ENCODE measurements around the gene POLR2E.

Gene POLR2E

DNA sequence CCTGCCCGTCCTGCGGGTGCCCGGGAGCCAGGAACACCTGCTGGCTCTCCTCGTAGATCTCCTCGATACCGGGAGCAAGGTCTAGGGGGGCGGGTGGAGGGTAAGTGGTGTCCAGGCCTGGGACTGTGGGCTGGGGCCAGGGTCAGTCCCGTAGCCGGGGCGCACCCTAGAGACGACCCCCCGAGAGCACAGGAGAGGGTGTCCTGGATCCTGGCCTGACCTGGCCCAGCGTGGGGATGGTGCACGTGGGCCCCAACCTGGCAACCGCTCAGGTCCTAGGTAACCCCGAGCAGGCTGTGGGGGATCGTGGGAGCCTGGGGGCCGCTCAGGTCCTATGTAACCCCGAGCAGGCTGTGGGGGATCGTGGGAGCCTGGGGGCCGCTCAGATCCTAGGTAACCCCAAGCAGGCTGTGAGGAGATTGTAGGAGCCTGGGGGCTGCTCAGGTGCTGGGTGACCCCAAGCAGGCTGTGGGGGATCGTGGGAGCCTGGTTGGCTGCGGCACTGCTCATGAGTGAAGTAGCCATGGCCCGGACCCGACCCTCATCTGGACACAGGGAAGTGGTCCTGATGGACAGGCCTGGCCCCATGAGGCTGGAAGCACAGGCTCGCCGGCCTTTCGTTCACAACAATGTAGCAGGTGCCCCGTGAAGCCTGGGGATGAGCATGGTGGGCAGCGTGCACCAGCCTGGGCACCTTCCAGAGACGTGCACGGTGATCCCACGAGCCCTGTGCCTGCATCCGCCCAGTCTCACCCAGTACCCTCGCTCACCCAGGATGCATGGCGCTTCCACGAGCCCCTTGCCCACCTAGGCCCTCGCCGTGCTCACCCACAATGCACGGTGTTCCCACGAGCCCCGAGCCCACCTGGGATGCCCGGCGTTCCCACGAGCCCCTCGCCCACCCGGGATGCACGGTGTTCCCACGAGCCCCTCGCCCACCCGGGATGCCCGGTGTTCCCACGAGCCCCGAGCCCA is 14.8 kb upstream of the POLR2E start:
- no peak for DNase-seq

DNA sequence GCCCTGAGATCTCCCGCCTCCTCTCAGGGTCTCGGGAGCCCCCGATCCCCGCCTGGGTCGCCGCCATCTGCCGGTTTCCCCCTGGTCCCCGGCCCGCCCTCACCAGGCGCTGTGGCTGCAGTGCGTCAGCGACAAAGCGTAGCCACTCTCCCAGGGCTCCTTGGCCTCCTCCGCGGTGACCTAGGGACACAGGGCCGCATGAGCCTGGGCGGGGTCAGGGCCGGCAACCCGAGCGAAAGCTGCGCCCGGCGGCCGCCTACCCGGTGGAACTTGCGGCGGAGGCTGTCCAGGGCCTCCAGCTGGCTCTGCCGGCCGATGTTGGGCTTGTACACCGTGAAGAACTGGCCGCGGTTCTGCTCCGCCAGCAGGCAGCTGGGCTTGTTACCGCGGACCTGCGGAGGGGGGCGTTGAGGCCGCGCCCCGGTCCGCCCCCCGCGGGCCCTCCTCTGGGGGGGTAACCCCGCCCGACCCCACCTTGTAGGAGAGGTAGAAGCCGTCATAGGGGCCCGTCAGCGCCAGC is 13.9 kb upstream of the POLR2E start:
- no peak for DNase-seq

DNA sequence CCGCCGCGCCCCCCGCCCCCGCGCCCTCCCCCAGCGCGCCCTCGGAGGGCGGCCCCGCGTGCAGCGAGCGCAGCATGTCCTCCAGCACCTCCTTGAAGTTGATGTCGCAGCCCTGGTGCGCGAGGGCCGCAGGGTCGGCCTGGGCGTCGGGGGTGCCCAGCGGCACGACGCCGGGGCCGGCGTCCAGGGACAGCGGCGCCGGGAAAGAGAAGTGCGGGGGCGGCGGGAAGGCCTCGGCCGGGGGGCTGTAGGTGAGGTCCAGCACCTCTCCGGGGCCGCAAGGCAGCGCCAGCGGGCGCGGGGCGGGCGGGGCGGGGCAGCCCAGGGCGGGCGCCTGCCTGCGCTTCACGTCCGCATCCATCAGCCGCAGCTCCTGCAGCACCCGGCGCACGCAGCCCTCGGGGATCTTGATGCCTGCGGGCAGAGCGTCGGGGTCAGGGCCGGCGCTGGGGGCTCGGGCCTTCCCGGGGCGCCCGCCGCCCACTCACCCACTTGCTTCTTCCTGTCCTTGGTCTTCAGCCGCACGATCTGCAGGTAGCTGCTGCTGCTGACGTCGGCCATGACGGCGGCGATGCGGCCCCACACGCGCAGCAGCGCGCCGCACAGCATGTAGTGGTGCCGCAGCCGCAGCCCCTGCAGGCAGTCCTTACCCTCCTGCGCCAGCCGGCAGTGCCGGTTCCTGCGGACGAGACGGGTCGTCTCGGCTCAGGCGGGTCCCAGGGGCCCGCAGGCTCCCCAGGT is 13.3 kb upstream of the POLR2E start:
- DNase-seq: no peak

DNA sequence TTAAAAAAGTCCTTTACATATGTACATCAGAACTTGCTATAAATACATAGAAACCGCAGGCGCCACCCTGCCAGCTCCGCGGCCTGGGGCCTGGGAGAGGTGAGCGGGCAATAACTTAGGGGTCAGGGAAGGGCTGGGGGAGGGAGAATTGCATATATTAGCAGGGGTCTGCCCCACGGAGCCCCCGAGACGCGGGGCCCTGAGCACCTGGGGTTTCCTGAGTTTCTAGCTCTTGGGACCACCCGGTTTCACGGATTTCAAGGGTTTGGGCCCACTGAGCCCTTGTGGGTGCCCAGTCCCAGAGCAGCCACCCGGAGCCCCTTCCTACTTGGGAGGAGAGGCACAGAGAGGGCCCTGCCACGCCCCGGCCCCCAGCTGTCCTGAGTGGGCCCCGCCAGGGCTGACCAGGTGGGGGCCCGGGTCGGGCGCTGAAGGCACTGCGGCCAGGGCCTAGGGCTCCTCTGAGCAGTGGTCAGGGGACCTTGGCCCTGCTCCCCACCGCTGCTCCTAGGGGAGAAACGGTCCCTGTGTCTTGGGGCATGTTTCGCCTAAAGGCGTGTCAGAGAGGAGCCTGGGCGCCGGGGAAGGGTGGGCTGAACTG is 12.6 kb upstream of the POLR2E start:
- DNase-seq: no peak

GRCh38 chr19:1106841-1107660 is 11.9 kb upstream of the POLR2E start:
- DNase-seq: peak; percentile 27

- DNase-seq: no peak
Measured at GRCh38 chr19:1105873-1106840, 11.0 kb upstream of the POLR2E start.

- peak; percentile 54 for DNase-seq
Measured at GRCh38 chr19:1105008-1105872, 10.1 kb upstream of the POLR2E start.

DNA sequence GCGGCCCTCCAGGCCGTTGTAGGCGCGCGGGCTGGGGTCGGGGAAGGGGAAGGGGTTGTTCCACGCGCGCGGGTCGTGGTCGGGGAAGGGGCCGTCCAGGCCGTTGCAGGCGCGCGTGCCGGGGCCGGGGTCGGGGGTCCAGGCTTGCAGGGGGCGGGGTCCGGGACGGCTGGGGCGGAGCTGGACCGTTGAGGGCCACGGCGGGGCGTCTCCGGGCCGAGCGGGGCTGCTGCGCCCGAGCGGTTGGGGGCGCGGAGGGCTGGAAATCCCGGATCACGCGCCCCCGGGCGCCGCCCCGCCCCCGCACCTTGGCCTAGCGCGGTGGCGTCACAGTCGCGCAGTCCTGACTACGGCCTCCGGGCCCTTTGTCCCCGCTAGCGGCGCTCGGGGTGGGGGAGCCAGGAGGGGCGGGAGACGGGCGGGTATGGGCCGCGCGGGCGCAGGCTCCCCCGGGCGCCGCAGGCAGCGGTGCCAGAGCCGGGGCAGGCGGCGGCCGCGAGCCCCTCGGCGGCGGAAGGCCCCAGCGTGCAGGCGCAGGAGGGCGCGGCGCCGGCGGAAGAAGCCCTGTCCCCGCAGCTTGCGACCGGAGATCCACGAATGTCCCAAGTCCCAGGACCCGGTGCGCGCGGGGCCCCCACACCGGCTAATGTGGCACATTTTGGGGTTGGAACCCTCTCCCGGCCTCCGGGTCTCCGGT is 9.3 kb upstream of the POLR2E start:
- DNase-seq: peak; percentile 76

- DNase-seq: peak; percentile 99
Measured at GRCh38 chr19:1103708-1104310, 8.6 kb upstream of the POLR2E start, which contains the start of gene GPX4. Gene GPX4 (plus strand): TSS chr19:1103994. CDS start chr19:1104044, 50 bp downstream.

DNA sequence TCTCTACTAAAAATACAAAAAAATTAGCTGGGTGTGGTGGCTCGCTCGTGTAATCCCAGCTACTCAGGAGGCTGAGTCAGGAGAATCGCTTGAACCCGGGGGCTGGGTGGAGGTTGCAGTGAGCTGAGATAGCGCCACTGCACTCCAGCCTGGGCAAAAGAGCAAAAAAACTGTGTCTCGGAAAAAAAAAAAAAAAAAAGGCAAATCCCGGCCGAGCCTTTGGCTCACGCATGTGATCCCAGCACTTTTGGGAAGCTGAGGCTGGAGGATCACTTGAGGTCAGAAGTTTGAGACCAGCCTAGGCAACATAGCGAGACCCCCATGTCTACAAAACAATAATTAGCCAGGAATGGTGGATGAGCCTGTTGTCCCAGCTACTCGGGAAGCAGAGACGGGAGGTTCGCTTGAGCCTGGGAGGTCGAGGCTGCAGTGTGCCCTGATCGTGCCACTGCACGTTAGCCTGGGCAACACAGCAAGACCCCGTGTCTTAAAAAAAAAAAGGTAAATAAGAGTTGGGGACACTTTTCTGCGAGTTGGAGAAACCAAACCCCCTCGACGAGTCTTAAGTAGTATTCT is 8.0 kb upstream of the POLR2E start:
- DNase-seq: no peak

DNA sequence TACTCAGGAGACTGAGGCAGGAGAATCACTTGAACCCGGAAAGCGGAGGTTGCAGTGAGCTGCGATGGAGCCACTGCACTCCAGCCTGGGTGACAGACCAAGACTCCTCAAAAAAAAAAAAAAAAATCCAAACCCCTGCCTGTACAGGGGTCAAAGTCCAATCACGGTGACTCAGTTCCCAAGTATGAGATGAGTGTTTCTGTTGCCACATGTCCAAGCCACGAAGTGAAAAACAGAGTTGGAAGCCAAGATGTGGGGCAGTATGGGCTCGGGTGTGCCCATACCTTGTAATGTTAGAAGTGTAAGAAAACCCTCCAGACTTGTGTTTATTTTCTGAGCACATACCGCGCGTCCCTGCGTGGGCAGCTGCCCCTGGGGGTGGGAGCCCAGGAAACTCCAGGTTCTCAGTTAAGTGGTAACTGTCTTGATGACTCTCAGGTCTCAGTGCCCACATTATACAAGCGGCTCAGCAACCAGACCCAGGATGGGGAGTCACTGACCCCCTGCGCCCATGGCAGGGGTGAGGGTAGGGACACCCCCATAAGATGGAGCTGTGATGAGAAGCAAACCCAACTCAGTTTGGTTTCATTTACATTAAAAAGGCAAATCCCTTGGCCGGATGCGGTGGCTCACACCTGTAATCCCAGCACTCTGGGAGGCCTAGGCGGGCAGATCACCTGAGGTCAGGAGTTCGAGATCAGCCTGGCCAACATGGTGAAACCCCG is 7.4 kb upstream of the POLR2E start:
- DNase-seq: peak; percentile 93

DNA sequence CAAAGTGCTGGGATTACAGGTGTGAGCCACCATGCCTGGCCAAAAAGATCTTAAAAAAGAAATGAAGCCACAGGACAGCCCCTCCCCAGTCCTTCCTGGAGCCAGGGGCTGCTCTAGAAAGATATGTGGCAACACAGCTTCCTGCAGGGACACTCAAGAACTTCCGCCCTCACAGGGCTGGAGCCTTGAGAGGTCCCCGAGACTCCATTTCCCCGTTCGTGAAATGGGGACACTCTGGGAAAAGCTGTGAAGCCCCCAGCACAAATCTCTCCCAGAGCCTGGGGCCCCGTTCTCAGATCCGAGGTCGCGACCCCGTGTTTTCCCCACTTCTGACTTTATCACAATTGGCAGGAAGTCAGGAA is 6.1 kb upstream of the POLR2E start:
- no peak for DNase-seq

- no peak for DNase-seq
Measured at GRCh38 chr19:1098177-1099051, 3.2 kb upstream of the POLR2E start.

- no peak for DNase-seq
Measured at GRCh38 chr19:1097810-1098176, 2.6 kb upstream of the POLR2E start.

DNA sequence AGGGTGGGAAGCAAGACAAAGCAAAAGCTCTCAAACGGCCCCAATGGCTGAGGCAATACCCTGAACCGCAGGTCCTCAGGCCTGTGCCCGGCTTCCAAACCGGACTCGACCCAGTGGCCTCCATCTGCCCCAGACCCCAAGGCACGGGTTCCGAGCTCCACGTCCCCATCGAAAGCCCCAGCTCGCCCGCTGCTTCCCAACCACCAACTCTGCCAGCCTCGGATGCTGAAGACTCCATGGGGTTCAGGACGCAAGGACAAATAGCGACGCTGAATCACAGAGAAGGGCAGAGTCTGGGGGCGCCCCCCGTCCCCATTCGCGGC is 559 bp downstream of the POLR2E start:
- DNase-seq: no peak

DNA sequence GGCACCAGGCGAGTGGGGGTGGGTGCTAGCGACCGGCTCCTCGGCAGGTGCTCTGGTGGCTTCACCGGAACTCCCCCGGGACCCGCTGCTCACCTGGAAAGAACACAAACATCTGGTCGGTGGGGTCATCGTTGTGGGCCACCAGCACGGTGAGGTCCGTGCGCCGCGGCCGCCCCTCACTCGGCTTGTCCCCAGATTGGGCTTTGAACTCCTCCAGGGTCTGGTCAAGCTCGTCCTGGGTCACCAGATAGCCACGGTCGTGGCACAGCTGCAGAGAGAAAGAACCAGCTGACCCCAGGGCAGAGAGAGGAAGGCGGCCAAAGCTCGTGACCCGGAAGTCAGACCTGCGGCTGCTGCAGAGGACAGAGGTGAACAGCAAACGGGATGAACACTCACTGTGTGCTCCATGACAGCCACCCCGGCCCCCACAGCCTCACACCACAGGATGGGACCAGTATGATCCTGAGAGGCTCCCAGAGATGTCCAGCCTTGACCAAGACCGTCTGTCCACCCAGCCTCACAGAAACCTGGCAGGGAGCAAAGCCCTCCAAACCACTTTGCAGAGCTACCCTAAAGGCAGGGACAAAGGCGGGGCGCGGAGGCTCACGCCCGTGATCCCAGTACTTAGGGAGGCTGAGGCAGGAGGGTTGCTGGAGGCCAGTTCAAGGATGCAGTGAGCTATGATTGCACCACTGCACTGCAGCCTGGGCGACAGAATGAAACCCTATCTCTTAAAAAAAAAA is 1.2 kb downstream of the POLR2E start:
- DNase-seq: no peak

Measured in T1000 (cell line).